ENCODE data around the gene STIP1. TPM values are rescaled to one million over a fixed set of nuclear protein-coding genes. Genes with fewer than 3 reads are reported as not detected.

Gene STIP1
- total RNA-seq, 1 donor from 2014 or later, result 200 TPM

DNA sequence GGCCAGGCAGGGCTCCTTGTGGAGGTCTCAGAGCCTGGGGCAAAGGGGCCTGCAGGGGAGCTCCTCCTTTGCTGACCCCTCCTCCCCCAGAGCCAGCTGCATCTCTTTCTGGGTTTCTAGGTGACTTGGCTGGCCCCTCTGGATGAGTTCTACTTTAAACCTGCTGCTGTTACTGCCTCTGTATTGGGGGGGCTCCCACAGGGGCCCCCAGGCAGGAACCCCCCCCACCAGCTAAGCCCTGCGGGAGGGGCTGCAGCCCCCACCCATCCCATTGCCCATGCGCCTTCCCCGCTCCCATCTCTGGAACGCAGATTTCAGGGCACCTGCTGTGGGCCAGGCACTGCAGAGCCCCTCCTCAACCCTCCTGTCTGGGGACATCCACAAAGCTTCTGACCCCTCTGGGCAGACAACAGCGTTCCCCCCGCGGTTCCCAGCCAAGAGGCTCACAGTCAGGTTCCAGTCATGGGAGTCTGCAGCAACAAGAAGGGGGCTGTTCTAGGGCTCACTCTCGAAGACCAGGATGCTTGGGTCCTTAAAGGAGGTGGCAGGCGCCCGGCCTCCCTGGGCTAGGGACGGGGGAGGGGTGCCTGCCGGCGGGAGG is 64.5 kb downstream of the STIP1 start:
- peaks cover 22% of the 10 kb centered on the region for H3K4me1 ChIP-seq (ENCODE audit: insufficient read depth, low read length)
- TF ChIP-seq, protein P1, sequence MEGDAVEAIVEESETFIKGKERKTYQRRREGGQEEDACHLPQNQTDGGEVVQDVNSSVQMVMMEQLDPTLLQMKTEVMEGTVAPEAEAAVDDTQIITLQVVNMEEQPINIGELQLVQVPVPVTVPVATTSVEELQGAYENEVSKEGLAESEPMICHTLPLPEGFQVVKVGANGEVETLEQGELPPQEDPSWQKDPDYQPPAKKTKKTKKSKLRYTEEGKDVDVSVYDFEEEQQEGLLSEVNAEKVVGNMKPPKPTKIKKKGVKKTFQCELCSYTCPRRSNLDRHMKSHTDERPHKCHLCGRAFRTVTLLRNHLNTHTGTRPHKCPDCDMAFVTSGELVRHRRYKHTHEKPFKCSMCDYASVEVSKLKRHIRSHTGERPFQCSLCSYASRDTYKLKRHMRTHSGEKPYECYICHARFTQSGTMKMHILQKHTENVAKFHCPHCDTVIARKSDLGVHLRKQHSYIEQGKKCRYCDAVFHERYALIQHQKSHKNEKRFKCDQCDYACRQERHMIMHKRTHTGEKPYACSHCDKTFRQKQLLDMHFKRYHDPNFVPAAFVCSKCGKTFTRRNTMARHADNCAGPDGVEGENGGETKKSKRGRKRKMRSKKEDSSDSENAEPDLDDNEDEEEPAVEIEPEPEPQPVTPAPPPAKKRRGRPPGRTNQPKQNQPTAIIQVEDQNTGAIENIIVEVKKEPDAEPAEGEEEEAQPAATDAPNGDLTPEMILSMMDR (IDR thresholded peaks at IDR 0.05; ENCODE audit: insufficient read depth, low read depth, low read length), result no peak
- no peak for TF ChIP-seq EZH2 (IDR thresholded peaks at IDR 0.05; ENCODE audit: insufficient read depth, low read length)
- FAIRE-seq (no peak), DNase-seq (ENCODE audit: low read depth) (no peak)
- Mint-ChIP-seq H3K4me1 (ENCODE audit: low read depth, unreplicated experiment) (peaks cover 9% of the 10 kb centered on the region), H3K27me3 (ENCODE audit: low read depth, unreplicated experiment) (no peaks in the 10 kb centered on the region), H3K9me3 (ENCODE audit: unreplicated experiment) (no peaks in the 10 kb centered on the region), H3K4me3 (ENCODE audit: unreplicated experiment) (peak overlapping the region; percentile 88), H3K36me3 (ENCODE audit: low read depth, unreplicated experiment) (peaks cover 7% of the 10 kb centered on the region), H3K27ac (ENCODE audit: unreplicated experiment) (no peak overlapping the region)
- no peaks in the 10 kb centered on the region for H3K9me3 ChIP-seq (ENCODE audit: insufficient read depth, low read depth, low read length)
- H3K36me3 ChIP-seq (ENCODE audit: insufficient read depth, low read length), result peaks cover 3% of the 10 kb centered on the region
- H3K9ac ChIP-seq (ENCODE audit: low read length), result peak overlapping the region; percentile 88
- H3K4me3 ChIP-seq (ENCODE audit: insufficient read depth, low read depth, low read length), result peak overlapping the region; percentile 58
- H2AFZ ChIP-seq (ENCODE audit: low read depth, low read length), result peak overlapping the region; percentile 78
- H3K27me3 ChIP-seq (ENCODE audit: insufficient read depth, low read length), result no peaks in the 10 kb centered on the region
- H4K20me1 ChIP-seq (ENCODE audit: insufficient read depth, low read length), result peaks cover 28% of the 10 kb centered on the region
- H3K27ac ChIP-seq (ENCODE audit: low read depth, low read length), result no peak overlapping the region
- H3K79me2 ChIP-seq (ENCODE audit: insufficient read depth, low read length), result peaks cover 37% of the 10 kb centered on the region
- peak overlapping the region; percentile 99 for H3K4me2 ChIP-seq (ENCODE audit: low read length)

- TF ChIP-seq EZH2 (IDR thresholded peaks at IDR 0.05; ENCODE audit: insufficient read depth, low read length), result no peak
- TF ChIP-seq, protein P1 (IDR thresholded peaks at IDR 0.05; ENCODE audit: insufficient read depth, low read depth, low read length), result peak; percentile 27
- H3K4me3 ChIP-seq (ENCODE audit: insufficient read depth, low read depth, low read length), result peak within 1 kb of the TSS; percentile 80
- peak within 1 kb of the TSS; percentile 87 for H3K27ac Mint-ChIP-seq (ENCODE audit: unreplicated experiment)
- no peaks in the 10 kb centered on the region for H3K27me3 Mint-ChIP-seq (ENCODE audit: low read depth, unreplicated experiment)
- peaks cover 7% of the 10 kb centered on the region for H3K36me3 Mint-ChIP-seq (ENCODE audit: low read depth, unreplicated experiment)
- H3K27me3 ChIP-seq (ENCODE audit: insufficient read depth, low read length), result no peaks in the 10 kb centered on the region
- H3K9ac ChIP-seq (ENCODE audit: low read length), result peak within 1 kb of the TSS; percentile 88
- peaks cover 9% of the 10 kb centered on the region for H3K4me1 Mint-ChIP-seq (ENCODE audit: low read depth, unreplicated experiment)
- H4K20me1 ChIP-seq (ENCODE audit: insufficient read depth, low read length), result peaks cover 29% of the 10 kb centered on the region
- FAIRE-seq (no peak), DNase-seq (ENCODE audit: low read depth) (no peak)
- H3K27ac ChIP-seq (ENCODE audit: low read depth, low read length), result peak within 1 kb of the TSS; percentile 33
- no peaks in the 10 kb centered on the region for H3K9me3 Mint-ChIP-seq (ENCODE audit: unreplicated experiment)
- peaks cover 22% of the 10 kb centered on the region for H3K4me1 ChIP-seq (ENCODE audit: insufficient read depth, low read length)
- H3K9me3 ChIP-seq (ENCODE audit: insufficient read depth, low read depth, low read length), result no peaks in the 10 kb centered on the region
- H2AFZ ChIP-seq (ENCODE audit: low read depth, low read length), result peak within 1 kb of the TSS; percentile 78
- peaks cover 31% of the 10 kb centered on the region for H3K79me2 ChIP-seq (ENCODE audit: insufficient read depth, low read length)
- H3K4me2 ChIP-seq (ENCODE audit: low read length), result peak within 1 kb of the TSS; percentile 99
- H3K4me3 Mint-ChIP-seq (ENCODE audit: unreplicated experiment), result peak within 1 kb of the TSS; percentile 91
- H3K36me3 ChIP-seq (ENCODE audit: insufficient read depth, low read length), result peaks cover 3% of the 10 kb centered on the region
These were observed 65.2 kb downstream of the STIP1 start, which contains the start of gene PLCB3 for GRCh38 chr11:64251016-64251752. TSS of gene PLCB3 (plus strand) at chr11:64251530. CDS start at chr11:64251650, 120 bp downstream.

GRCh38 chr11:64251753-64252002 is 65.7 kb downstream of the STIP1 start:
- peaks cover 5% of the 10 kb centered on the region for H3K36me3 ChIP-seq (ENCODE audit: insufficient read depth, low read length)
- peak overlapping the region; percentile 91 for H3K4me3 Mint-ChIP-seq (ENCODE audit: unreplicated experiment)
- H3K9me3 Mint-ChIP-seq (ENCODE audit: unreplicated experiment), result no peaks in the 10 kb centered on the region
- H3K4me3 ChIP-seq (ENCODE audit: insufficient read depth, low read depth, low read length), result peak overlapping the region; percentile 80
- H3K36me3 Mint-ChIP-seq (ENCODE audit: low read depth, unreplicated experiment), result peaks cover 7% of the 10 kb centered on the region
- H3K9ac ChIP-seq (ENCODE audit: low read length), result peak overlapping the region; percentile 88
- no peaks in the 10 kb centered on the region for H3K27me3 Mint-ChIP-seq (ENCODE audit: low read depth, unreplicated experiment)
- peaks cover 29% of the 10 kb centered on the region for H3K79me2 ChIP-seq (ENCODE audit: insufficient read depth, low read length)
- peak overlapping the region; percentile 87 for H3K27ac Mint-ChIP-seq (ENCODE audit: unreplicated experiment)
- H4K20me1 ChIP-seq (ENCODE audit: insufficient read depth, low read length), result peaks cover 29% of the 10 kb centered on the region
- H2AFZ ChIP-seq (ENCODE audit: low read depth, low read length), result peak overlapping the region; percentile 55
- H3K4me1 ChIP-seq (ENCODE audit: insufficient read depth, low read length), result peaks cover 22% of the 10 kb centered on the region
- H3K4me1 Mint-ChIP-seq (ENCODE audit: low read depth, unreplicated experiment), result peaks cover 9% of the 10 kb centered on the region
- peak overlapping the region; percentile 99 for H3K4me2 ChIP-seq (ENCODE audit: low read length)
- peak overlapping the region; percentile 33 for H3K27ac ChIP-seq (ENCODE audit: low read depth, low read length)
- DNase-seq (ENCODE audit: low read depth) (no peak), FAIRE-seq (no peak)
- H3K9me3 ChIP-seq (ENCODE audit: insufficient read depth, low read depth, low read length), result no peaks in the 10 kb centered on the region
- no peaks in the 10 kb centered on the region for H3K27me3 ChIP-seq (ENCODE audit: insufficient read depth, low read length)
- no peak for TF ChIP-seq EZH2 (IDR thresholded peaks at IDR 0.05; ENCODE audit: insufficient read depth, low read length)
- TF ChIP-seq, protein P1 (IDR thresholded peaks at IDR 0.05; ENCODE audit: insufficient read depth, low read depth, low read length), result no peak

Data from astrocyte (in vitro differentiated cells and primary cell).